Glutamatergic neuron (in vitro differentiated cells): Measurements from ENCODE around the gene PODXL. TPM values are rescaled to one million over a fixed set of nuclear protein-coding genes. Genes with fewer than 3 reads are reported as not detected.
"Not testable (repeated sequence)": the region's sequence is repeated elsewhere in the genome, so short reads cannot be mapped to it uniquely, and the experiment has no call there.

Source experiments
- DNase-seq: peaks from one replicate; pipeline ENCODE4 v3.0.0; 2022
- H3K27ac Mint-ChIP-seq: one replicate; pipeline ENCODE4 v1.8.0; 2020; ENCODE audit warnings: mild to moderate bottlenecking, mixed read lengths, inconsistent platforms; ENCODE audit not compliant: unreplicated experiment
- H3K27me3 Mint-ChIP-seq: one replicate; pipeline ENCODE4 v1.8.0; 2020; ENCODE audit warnings: mild to moderate bottlenecking, moderate library complexity, mixed read lengths, inconsistent platforms; ENCODE audit not compliant: unreplicated experiment
- H3K36me3 Mint-ChIP-seq: one replicate; pipeline ENCODE4 v1.8.0; 2020; ENCODE audit warnings: mild to moderate bottlenecking, mixed read lengths, inconsistent platforms; ENCODE audit not compliant: unreplicated experiment
- H3K4me1 Mint-ChIP-seq: one replicate; pipeline ENCODE4 v1.8.0; 2020; ENCODE audit warnings: mild to moderate bottlenecking, low read depth, mixed read lengths, inconsistent platforms; ENCODE audit not compliant: unreplicated experiment
- H3K4me3 Mint-ChIP-seq: one replicate; pipeline ENCODE4 v1.8.0; 2020; ENCODE audit warnings: mild to moderate bottlenecking, mixed read lengths, inconsistent platforms; ENCODE audit not compliant: unreplicated experiment
- H3K9me3 Mint-ChIP-seq: one replicate; pipeline ENCODE4 v1.8.0; 2020; ENCODE audit warnings: mild to moderate bottlenecking, moderate library complexity, mixed read lengths, inconsistent platforms; ENCODE audit not compliant: unreplicated experiment
- total RNA-seq: library from RNA; stranded (reverse); fragmentation: NEBNext Ultra II Directional; extraction: Animal tissue kit (Norgen Biotek cat#: 25700); gene quantifications from one replicate; pipeline ENCODE4 v1.2.1, GENCODE V29; 2021; ENCODE audit not compliant: unreplicated experiment
- TF ChIP-seq, protein P1 (sequence below): fragments of 200-600 bp; sonication (generic); IDR thresholded peaks from one replicate; pipeline ENCODE4 v1.5.0; 2021; ENCODE audit not compliant: partially characterized antibody, unreplicated experiment

The PODXL gene
- total RNA-seq, 1 donor from 2014 or later: 12.3 TPM

DNA sequence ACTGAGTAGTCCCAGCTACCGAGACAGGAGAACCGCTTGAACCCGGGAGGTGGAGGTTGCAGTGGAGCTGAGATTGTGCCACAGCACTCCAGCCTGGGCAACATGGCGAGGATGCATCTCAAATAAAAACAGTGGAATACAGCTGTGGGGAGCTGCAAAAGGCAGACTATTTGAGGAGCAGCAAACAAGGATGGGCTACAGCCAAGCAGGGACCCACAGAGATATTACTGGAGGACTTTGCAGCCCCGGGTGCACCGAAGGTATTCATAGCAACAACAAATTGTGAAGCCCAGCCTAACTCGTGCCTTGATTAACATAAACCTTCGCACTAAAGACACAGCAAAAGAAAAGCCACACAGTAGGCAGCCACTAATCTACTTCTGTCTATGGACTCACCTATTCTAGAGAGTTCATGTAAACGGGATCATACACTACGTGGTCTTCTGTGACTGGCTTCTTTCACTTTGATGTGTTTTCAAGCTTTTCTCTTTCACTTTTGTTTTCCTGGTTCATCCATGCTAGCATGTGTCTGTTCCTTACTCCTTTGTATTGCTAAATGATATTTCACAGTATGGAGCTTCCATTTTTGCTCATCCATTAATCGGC, 34.0 kb downstream of the PODXL start:
- peaks cover 3% of the 10 kb centered on the region for H3K36me3 Mint-ChIP-seq
- peaks cover 2% of the 10 kb centered on the region for H3K9me3 Mint-ChIP-seq
- peaks cover 2% of the 10 kb centered on the region for H3K27me3 Mint-ChIP-seq
- no peak overlapping the region for H3K4me3 Mint-ChIP-seq
- peaks cover 11% of the 10 kb centered on the region for H3K4me1 Mint-ChIP-seq
- no peak for DNase-seq
- TF ChIP-seq, protein P1, sequence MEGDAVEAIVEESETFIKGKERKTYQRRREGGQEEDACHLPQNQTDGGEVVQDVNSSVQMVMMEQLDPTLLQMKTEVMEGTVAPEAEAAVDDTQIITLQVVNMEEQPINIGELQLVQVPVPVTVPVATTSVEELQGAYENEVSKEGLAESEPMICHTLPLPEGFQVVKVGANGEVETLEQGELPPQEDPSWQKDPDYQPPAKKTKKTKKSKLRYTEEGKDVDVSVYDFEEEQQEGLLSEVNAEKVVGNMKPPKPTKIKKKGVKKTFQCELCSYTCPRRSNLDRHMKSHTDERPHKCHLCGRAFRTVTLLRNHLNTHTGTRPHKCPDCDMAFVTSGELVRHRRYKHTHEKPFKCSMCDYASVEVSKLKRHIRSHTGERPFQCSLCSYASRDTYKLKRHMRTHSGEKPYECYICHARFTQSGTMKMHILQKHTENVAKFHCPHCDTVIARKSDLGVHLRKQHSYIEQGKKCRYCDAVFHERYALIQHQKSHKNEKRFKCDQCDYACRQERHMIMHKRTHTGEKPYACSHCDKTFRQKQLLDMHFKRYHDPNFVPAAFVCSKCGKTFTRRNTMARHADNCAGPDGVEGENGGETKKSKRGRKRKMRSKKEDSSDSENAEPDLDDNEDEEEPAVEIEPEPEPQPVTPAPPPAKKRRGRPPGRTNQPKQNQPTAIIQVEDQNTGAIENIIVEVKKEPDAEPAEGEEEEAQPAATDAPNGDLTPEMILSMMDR: no peak
- H3K27ac Mint-ChIP-seq: no peak overlapping the region

DNA sequence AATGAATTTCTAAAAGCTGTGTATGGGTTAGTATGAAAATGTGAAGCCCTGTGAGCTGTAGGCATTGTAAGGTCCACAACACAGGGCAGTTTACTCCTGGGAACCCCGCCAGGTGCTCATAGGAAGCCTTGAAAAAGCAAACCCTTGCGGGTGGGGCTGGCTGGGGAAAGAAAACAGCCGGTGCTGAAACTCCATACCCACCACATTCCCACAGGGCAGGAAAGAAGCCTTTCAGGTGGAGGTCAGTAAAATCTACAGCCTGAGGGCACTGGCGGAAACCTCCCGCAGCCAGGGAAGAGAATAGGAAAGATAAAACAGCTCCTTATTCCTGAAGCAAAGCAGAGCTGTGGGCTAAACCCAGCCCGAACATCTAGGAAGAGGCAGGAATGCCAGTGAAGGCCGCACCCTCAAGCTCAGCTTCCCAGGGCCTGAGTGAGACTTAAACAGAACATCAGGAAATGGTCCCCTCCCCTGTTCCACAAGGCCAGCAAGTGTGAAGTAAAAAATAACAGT, 34.7 kb downstream of the PODXL start:
- peaks cover 11% of the 10 kb centered on the region for H3K4me1 Mint-ChIP-seq

DNA sequence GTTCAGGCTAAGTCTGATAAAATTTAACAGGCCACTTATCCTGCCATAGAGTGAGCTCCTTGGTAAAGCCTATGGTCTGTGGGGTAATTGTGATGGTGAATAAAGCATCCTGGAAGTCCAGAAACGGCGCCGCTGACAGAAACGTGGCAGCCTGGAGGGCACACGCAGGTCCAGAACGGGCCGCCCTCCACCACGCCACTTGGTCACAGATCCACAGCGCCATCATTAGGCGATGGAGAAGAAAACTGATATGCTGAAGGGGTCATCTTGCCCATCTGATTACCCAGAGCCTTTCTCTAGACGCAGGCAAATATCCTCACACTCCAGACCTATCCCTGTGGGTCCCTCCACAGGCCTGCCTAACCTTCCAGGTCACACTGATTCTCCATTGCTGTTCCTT, 37.8 kb downstream of the PODXL start:
- no peak overlapping the region for H3K4me3 Mint-ChIP-seq
- H3K9me3 Mint-ChIP-seq: no peaks in the 10 kb centered on the region
- no peak overlapping the region for H3K27ac Mint-ChIP-seq
- TF ChIP-seq, protein P1: no peak
- peaks cover 2% of the 10 kb centered on the region for H3K27me3 Mint-ChIP-seq
- H3K4me1 Mint-ChIP-seq: peaks cover 7% of the 10 kb centered on the region
- DNase-seq: no peak
- no peaks in the 10 kb centered on the region for H3K36me3 Mint-ChIP-seq

More for the DNA sequence above, 34.7 kb downstream of the PODXL start:
- H3K36me3 Mint-ChIP-seq: no peaks in the 10 kb centered on the region
- TF ChIP-seq, protein P1: no peak
- H3K27ac Mint-ChIP-seq: no peak overlapping the region
- H3K27me3 Mint-ChIP-seq: peaks cover 2% of the 10 kb centered on the region
- no peak for DNase-seq
- peaks cover 2% of the 10 kb centered on the region for H3K9me3 Mint-ChIP-seq
- no peak overlapping the region for H3K4me3 Mint-ChIP-seq

DNA sequence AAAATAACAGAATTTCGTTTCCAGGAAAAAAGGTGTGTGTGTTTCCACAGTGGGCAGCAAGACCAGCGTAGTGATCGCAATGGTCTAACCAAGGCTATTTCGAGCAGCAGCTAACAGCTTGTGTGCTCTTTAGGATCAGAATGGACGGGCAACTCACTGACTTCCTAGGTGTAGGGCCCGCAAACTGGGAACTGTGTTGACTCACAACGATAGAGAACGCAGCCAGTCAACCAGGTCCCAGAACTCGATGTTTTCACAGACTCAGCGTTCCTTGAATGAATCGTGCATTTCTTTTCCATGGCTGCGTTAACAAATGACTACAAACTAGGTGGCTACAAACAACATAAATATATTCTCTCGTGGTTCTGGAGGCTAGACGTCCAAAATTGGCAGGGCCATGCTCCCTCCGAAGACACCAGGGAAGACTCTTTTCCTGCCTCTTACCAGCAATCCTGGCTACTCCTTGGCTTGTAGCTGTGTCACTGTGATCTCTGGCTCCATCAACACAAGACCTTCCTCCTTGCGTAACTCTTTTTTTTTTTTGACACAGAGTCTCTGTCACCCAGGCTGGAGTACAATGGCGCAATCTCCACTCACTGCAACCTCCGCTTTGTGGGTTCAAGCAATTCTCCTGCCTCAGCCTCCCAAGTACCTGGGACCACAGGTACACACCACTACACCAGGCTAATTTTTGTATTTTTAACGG, 39.1 kb downstream of the PODXL start:
- peaks cover 13% of the 10 kb centered on the region for H3K4me1 Mint-ChIP-seq
- no peaks in the 10 kb centered on the region for H3K36me3 Mint-ChIP-seq
- no peaks in the 10 kb centered on the region for H3K9me3 Mint-ChIP-seq
- TF ChIP-seq, protein P1: no peak
- H3K27me3 Mint-ChIP-seq: peaks cover 6% of the 10 kb centered on the region
- DNase-seq: no peak
- no peak overlapping the region for H3K27ac Mint-ChIP-seq
- H3K4me3 Mint-ChIP-seq: no peak overlapping the region

DNA sequence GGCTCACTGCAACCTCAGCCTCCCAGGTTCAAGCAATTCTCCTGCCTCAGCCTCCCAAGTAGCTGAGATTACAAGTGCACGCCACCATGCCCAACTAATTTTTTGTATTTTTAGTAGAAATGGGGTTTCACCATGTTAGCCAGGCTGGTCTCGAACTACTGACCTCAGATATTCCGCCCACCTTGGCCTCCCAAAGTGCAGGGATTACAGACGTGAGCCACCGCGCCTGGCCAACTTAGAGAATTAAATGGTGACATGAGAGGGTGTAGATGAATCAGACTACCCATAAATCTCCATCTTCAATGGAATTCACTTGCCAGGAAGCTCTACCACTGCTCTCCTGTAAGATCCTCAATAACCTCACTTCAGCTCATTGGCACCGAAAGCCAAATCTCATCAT, 41.0 kb downstream of the PODXL start:
- not testable (repeated sequence) for H3K27ac Mint-ChIP-seq, H3K36me3 Mint-ChIP-seq, H3K4me1 Mint-ChIP-seq, DNase-seq, H3K4me3 Mint-ChIP-seq, H3K9me3 Mint-ChIP-seq
- H3K27me3 Mint-ChIP-seq: peaks cover 11% of the 10 kb centered on the region
